Measurements from ENCODE around the gene RGS7.
"Not testable (repeated sequence)": the region's sequence is repeated elsewhere in the genome, so short reads cannot be mapped to it uniquely, and the experiment has no call there.

RGS7 gene

GRCh38 chr1:241332037-241332409, 25.0 kb downstream of the RGS7 start:
- DNase-seq (ENCODE audit: low read depth in 2 of 2): no peak

DNA sequence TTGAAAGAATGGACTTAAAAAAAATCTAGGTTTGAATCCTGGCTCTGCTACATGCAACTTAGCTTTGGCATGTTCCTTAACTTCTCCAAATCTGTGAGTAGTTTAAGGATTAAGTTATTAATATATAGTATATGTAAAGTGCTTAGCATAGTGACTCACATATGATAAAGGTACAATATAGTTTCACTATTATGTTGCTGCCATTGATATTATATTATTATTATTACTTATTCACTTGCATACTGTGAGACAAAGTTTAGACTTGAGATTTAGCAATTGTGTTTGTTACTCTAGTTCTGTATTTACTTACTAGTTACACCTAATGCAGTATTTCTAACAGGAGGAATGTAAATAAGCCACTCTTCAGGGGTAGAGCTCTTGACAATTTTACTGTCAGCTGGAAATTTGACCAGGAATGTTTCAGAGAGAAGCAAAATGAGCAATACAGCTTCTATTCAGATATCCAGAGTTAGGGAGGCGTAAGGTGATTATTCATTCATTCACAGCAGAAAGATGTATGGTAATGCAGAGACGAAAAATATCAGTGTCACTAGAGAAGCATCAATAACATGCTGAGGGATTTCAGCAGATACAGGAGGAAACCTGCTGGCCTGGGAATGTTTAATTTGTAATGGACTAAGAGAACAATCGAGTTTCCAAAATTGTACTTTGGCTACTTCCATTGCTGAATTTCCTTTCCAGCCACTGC, 25.5 kb downstream of the RGS7 start:
- DNase-seq (ENCODE audit: low read depth in 2 of 2): no peak

- no peak for DNase-seq (ENCODE audit: low read depth in 2 of 2)
Measured at GRCh38 chr1:241330619-241331327, 26.2 kb downstream of the RGS7 start.

GRCh38 chr1:241325456-241325855, 31.5 kb downstream of the RGS7 start:
- DNase-seq (ENCODE audit: low read depth in 2 of 2): no peak

DNA sequence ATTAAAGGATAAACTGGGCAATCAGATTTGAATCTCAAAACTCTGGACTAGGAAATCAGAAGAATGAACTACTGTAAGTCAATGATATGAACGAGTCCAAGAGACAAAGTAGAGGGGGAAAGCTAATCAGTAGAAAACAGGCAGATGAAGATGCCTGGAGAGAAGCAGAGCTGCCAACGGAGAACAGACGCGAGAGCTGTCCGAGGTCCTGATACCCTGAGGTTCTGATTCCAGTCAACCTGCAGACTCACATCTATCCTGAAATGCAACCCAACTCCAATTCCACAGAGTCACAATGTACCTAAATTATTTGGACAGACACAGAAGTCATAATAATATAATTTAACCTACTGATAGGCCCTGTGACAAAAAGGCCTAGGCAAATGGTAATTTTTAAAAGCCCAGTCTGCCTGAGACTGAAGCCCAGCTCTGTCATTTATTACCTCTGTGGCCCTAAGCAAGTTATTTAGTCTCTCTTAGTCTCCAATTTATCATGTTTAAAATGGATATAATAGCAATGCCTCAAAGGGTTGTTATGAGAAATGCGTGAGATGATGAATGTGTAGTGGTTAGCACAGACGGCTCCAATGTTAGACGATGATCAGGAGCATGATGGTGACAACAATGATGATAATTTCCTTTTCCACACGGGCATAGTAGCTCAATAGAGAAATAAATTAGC, 33.4 kb downstream of the RGS7 start:
- no peak for DNase-seq (ENCODE audit: low read depth in 2 of 2)

DNA sequence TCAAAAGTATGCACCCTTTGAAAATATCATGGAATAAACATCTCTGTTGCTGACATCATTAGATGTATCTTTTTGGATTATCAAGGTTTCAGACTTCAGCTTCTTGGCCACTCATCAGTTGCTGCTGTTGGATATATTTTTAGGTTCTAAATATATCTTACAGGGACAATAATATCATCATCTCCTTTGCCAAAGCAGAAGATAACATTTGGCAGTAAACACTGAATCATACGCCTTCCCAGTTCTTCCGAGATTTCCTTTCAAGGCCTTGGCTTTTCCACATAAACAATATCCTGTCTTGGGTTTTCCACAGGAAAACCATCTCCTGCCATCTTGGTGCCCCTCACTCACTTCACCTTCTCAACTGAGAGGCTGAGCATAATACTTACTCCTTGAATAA, 39.3 kb downstream of the RGS7 start:
- DNase-seq (ENCODE audit: low read depth in 2 of 2): no peak

- no peak for DNase-seq (ENCODE audit: low read depth in 2 of 2)
Measured at GRCh38 chr1:241316372-241316771, 40.6 kb downstream of the RGS7 start.

GRCh38 chr1:241311056-241311746, 45.8 kb downstream of the RGS7 start:
- no peak for DNase-seq (ENCODE audit: low read depth in 2 of 2)

- DNase-seq (ENCODE audit: low read depth in 2 of 2): no peak
Measured at GRCh38 chr1:241310451-241310850, 46.6 kb downstream of the RGS7 start.

DNA sequence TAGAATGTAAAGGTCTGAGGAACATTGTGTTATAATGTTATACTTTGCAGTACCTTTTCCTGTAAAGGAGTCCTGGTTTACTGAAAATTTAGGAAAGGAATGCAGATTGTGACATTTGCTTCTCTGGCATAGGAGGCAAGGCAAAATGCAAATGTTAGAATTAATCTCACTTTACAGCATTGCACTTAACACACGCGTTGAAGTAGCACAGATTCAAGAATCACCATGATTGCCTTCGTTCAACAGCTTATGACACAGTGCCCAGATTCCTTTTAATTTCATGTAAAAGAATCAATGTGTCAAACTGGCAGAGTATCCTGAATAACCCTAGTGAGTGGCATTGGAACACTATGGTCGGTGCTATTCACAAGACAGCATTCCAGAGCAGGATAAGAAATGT, 47.4 kb downstream of the RGS7 start:
- DNase-seq (ENCODE audit: low read depth in 2 of 2): no peak

GRCh38 chr1:241308471-241308870, 48.5 kb downstream of the RGS7 start:
- DNase-seq (ENCODE audit: low read depth in 2 of 2): no peak

GRCh38 chr1:241308011-241308410, 49.0 kb downstream of the RGS7 start:
- no peak for DNase-seq (ENCODE audit: low read depth in 2 of 2)

DNA sequence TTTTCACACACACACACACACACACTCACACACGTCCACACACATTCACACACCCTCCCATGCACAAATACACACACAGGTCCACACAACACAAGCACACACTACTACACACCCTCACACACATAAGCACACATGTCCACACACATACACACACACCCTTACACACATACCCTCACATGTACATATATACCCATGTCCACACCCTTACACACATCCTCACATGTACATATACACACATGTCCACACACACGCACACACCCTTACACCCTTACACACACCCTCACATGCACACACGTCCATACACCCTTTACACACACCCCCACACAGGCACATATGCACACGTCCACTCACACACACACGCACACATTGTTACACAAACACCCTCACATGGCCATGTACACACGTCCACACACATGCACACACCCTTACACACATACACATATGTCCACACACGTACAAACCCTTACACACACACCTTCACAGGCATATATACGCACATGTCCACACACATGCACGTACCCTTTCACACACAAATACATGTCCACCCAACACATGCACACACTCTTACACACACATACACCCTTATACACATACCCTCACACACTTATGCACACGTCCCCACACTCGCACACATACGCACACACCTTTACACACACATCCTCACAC, 50.7 kb downstream of the RGS7 start:
- DNase-seq (ENCODE audit: low read depth in 2 of 2): no peak

DNA sequence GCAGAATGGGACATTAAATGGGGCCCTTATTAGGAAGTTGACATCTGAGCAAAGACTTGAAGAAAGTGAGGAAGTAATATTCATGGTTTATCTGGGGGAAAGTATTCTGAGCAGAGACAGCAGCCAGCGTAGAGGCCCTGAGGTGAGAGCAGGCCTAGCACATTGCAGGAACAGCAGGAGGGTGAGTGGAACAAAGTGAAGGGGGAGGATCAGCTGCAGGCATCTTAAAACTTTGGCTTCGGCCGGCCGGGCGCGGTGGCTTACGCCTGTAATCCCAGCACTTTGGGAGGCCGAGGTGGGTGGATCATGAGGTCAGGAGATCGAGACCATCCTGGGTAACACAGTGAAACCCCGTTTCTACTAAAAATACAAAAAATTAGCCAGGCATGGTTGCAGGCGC, 55.0 kb downstream of the RGS7 start:
- DNase-seq (ENCODE audit: low read depth in 2 of 2): not testable (repeated sequence)

DNA sequence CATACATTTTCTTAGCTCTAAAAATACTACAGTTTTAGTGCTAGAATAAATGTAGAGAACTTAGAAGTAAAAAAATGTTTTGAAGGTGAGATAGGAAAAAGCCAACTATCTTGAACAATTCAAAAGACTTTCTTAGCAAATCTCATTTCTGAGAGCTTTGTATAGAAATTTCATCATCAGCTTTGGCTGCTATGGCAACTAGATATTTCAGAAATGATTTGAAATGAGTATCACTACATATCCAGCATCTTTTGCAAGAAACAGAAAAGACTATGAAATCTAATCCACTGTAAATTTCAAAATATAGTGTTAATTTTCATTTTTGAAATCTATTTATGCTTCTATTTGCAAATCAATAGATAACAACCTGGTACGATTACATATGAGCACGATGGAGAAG, 57.7 kb downstream of the RGS7 start:
- no peak for DNase-seq (ENCODE audit: low read depth in 2 of 2)

DNA sequence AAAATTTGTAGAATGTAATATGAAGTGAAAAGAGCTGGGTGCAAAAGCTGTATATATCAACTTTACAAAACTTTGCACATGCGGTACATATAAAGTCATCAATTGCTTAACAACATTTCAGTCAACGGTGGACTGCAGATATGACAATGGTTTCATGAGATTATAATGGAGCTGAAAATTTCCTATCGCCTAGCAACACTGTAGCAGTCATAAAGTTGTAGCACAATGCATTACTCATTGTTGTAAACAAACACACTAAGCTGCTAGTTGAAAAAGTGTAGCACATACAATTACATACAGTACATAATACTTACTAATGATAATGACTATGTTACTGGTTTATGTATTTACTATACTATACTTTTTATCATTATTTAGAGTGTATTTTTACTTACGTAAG, 64.0 kb downstream of the RGS7 start:
- DNase-seq (ENCODE audit: low read depth in 2 of 2): no peak

GRCh38 chr1:241291548-241291947, 65.5 kb downstream of the RGS7 start:
- DNase-seq (ENCODE audit: low read depth in 2 of 2): not testable (repeated sequence)

GRCh38 chr1:241286486-241286885, 70.5 kb downstream of the RGS7 start:
- no peak for DNase-seq (ENCODE audit: low read depth in 2 of 2)

DNA sequence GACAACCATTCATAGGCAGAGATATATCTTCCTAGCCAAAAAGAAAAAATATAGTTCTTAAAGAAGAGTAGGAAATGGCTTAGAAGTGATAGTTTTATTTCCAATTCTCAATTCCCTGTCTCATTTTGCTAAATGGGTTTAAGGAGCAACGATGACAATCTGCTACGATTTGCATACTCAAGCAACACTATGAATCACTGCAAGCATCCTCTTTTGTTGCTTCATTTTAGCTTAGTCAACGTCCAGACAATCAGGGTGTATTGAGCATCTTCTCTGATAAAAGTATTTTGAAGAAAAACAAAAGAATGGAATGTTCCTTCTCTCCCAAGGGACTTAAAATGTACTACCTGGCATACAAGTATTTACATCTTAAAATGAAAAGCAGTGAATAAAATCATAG, 80.6 kb downstream of the RGS7 start:
- no peak for DNase-seq (ENCODE audit: low read depth in 2 of 2)

GRCh38 chr1:241275981-241276380, 81.0 kb downstream of the RGS7 start:
- no peak for DNase-seq (ENCODE audit: low read depth in 2 of 2)

GRCh38 chr1:241275226-241275625, 81.8 kb downstream of the RGS7 start:
- DNase-seq (ENCODE audit: low read depth in 2 of 2): no peak

DNA sequence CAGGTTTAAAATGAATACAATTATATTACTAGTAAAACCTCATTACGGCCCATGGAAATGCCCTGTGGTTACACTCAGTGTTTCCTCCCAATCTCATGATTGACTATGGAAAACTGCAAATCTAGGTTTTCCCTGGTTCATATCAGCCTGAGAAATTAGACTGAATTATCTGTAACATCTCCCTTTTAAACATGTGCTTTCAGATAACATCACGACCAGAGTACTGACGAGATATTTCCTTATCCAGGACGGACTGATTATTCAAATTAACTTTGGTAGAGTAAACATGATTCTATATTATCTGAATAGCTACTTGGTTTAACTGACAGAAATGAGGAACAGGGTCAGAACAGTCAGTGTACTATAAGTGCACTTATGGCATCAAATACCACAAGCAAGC, 82.3 kb downstream of the RGS7 start:
- DNase-seq (ENCODE audit: low read depth in 2 of 2): no peak

Data from stimulated activated CD8-positive, alpha-beta memory T cell treated with anti-CD3 and anti-CD28 coated beads, Interleukin-15, amount 100 ng/mL, for 4 hours (primary cell).